ENCODE measurements around the gene CNTNAP2.

CNTNAP2 gene

GRCh38 chr7:146844405-146844804 is 727.8 kb downstream of the CNTNAP2 start:
- no CpG with 5 or more reads among the region's 2 CpGs for whole genome bisulfite sequencing (ENCODE audit: extremely low coverage, insufficient coverage, insufficient read length)
- H3K9ac ChIP-seq (ENCODE audit: low read length), result no peak overlapping the region
- no peak overlapping the region for H3K4me2 ChIP-seq (ENCODE audit: low read length)
- H2AK5ac ChIP-seq (ENCODE audit: low read length), result no peak overlapping the region
- no peak overlapping the region for H3K4me3 ChIP-seq (ENCODE audit: low read depth, low read length)
- H3K4ac ChIP-seq (ENCODE audit: low read depth, low read length), result no peak overlapping the region
- no peak overlapping the region for H2BK120ac ChIP-seq (ENCODE audit: insufficient read depth, low read length, poor library complexity)
- H3K9me3 ChIP-seq (ENCODE audit: insufficient read depth, low read depth, low read length), result no peaks in the 10 kb centered on the region
- no peaks in the 10 kb centered on the region for H3K36me3 ChIP-seq (ENCODE audit: control insufficient read depth in 1 of 2, insufficient read depth in 2 of 2, low read length in 2 of 2)
- no peaks in the 10 kb centered on the region for H3K79me2 ChIP-seq (ENCODE audit: control insufficient read depth, insufficient read depth, low read length, poor library complexity)
- H3K23ac ChIP-seq (ENCODE audit: low read length), result no peak overlapping the region
- no peak overlapping the region for H2BK12ac ChIP-seq (ENCODE audit: low read length)
- H2BK5ac ChIP-seq (ENCODE audit: low read depth, low read length, poor library complexity), result no peak overlapping the region
- H3K14ac ChIP-seq (ENCODE audit: low read length), result no peak overlapping the region
- no peak overlapping the region for H3K18ac ChIP-seq (ENCODE audit: low read length)
- no peak overlapping the region for H4K91ac ChIP-seq (ENCODE audit: low read depth, low read length)
- H3K4me1 ChIP-seq (ENCODE audit: control insufficient read depth in 1 of 2, insufficient read depth in 2 of 2, low read length in 2 of 2), result no peaks in the 10 kb centered on the region
- H3K27ac ChIP-seq (ENCODE audit: low read depth, low read length), result no peak overlapping the region
- no peak for DNase-seq
- no peaks in the 10 kb centered on the region for H3K27me3 ChIP-seq (ENCODE audit: insufficient read depth, low read length)
- no peaks in the 10 kb centered on the region for H3K79me1 ChIP-seq (ENCODE audit: low read length)
- H4K12ac ChIP-seq (ENCODE audit: low read depth, low read length), result no peak overlapping the region
- H4K8ac ChIP-seq (ENCODE audit: low read depth, low read length), result no peak overlapping the region
- no peak overlapping the region for H2AFZ ChIP-seq (ENCODE audit: insufficient read depth, low read length, poor library complexity)

GRCh38 chr7:146858690-146859089 is 742.1 kb downstream of the CNTNAP2 start:
- Histone ChIP-seq H3K14ac (ENCODE audit: low read length) (no peak overlapping the region), H3K36me3 (ENCODE audit: control insufficient read depth in 1 of 2, insufficient read depth in 2 of 2, low read length in 2 of 2) (no peaks in the 10 kb centered on the region), H3K79me2 (ENCODE audit: control insufficient read depth, insufficient read depth, low read length, poor library complexity) (no peaks in the 10 kb centered on the region), H3K4me1 (ENCODE audit: control insufficient read depth in 1 of 2, insufficient read depth in 2 of 2, low read length in 2 of 2) (no peaks in the 10 kb centered on the region), H2AK5ac (ENCODE audit: low read length) (no peak overlapping the region), H2BK120ac (ENCODE audit: insufficient read depth, low read length, poor library complexity) (no peak overlapping the region), H3K27me3 (ENCODE audit: insufficient read depth, low read length) (no peaks in the 10 kb centered on the region), H3K9me3 (ENCODE audit: insufficient read depth, low read depth, low read length) (no peaks in the 10 kb centered on the region), H2BK5ac (ENCODE audit: low read depth, low read length, poor library complexity) (no peak overlapping the region), H2BK12ac (ENCODE audit: low read length) (no peak overlapping the region), H4K8ac (ENCODE audit: low read depth, low read length) (no peak overlapping the region), H3K23ac (ENCODE audit: low read length) (no peak overlapping the region), H4K91ac (ENCODE audit: low read depth, low read length) (no peak overlapping the region), H3K4me2 (ENCODE audit: low read length) (no peak overlapping the region), H4K12ac (ENCODE audit: low read depth, low read length) (no peak overlapping the region), H3K18ac (ENCODE audit: low read length) (no peak overlapping the region), H3K4me3 (ENCODE audit: low read depth, low read length) (no peak overlapping the region), H3K79me1 (ENCODE audit: low read length) (no peaks in the 10 kb centered on the region), H2AFZ (ENCODE audit: insufficient read depth, low read length, poor library complexity) (no peak overlapping the region), H3K9ac (ENCODE audit: low read length) (no peak overlapping the region), H3K4ac (ENCODE audit: low read depth, low read length) (no peak overlapping the region), H3K27ac (ENCODE audit: low read depth, low read length) (no peak overlapping the region)
- no peak for DNase-seq

- Histone ChIP-seq H3K23ac (ENCODE audit: low read length) (no peak overlapping the region), H3K9me3 (ENCODE audit: insufficient read depth, low read depth, low read length) (no peaks in the 10 kb centered on the region), H4K8ac (ENCODE audit: low read depth, low read length) (no peak overlapping the region), H4K12ac (ENCODE audit: low read depth, low read length) (no peak overlapping the region), H3K4me1 (ENCODE audit: control insufficient read depth in 1 of 2, insufficient read depth in 2 of 2, low read length in 2 of 2) (no peaks in the 10 kb centered on the region), H4K91ac (ENCODE audit: low read depth, low read length) (no peak overlapping the region), H3K36me3 (ENCODE audit: control insufficient read depth in 1 of 2, insufficient read depth in 2 of 2, low read length in 2 of 2) (no peaks in the 10 kb centered on the region), H2AK5ac (ENCODE audit: low read length) (no peak overlapping the region), H3K79me1 (ENCODE audit: low read length) (no peaks in the 10 kb centered on the region), H3K9ac (ENCODE audit: low read length) (no peak overlapping the region), H3K4ac (ENCODE audit: low read depth, low read length) (no peak overlapping the region), H2BK120ac (ENCODE audit: insufficient read depth, low read length, poor library complexity) (no peak overlapping the region), H2BK12ac (ENCODE audit: low read length) (no peak overlapping the region), H3K27me3 (ENCODE audit: insufficient read depth, low read length) (no peaks in the 10 kb centered on the region), H2AFZ (ENCODE audit: insufficient read depth, low read length, poor library complexity) (no peak overlapping the region), H3K27ac (ENCODE audit: low read depth, low read length) (no peak overlapping the region), H3K18ac (ENCODE audit: low read length) (no peak overlapping the region), H3K4me3 (ENCODE audit: low read depth, low read length) (no peak overlapping the region), H3K4me2 (ENCODE audit: low read length) (no peak overlapping the region), H3K14ac (ENCODE audit: low read length) (no peak overlapping the region), H2BK5ac (ENCODE audit: low read depth, low read length, poor library complexity) (no peak overlapping the region), H3K79me2 (ENCODE audit: control insufficient read depth, insufficient read depth, low read length, poor library complexity) (no peaks in the 10 kb centered on the region)
- no CpG with 5 or more reads among the region's 4 CpGs for WGBS (ENCODE audit: extremely low coverage, insufficient coverage, insufficient read length)
- DNase-seq, result no peak
Measured at GRCh38 chr7:146861701-146862100, 745.1 kb downstream of the CNTNAP2 start.

- H3K14ac ChIP-seq (ENCODE audit: low read length), result no peak overlapping the region
- no peak overlapping the region for H3K18ac ChIP-seq (ENCODE audit: low read length)
- no peaks in the 10 kb centered on the region for H3K9me3 ChIP-seq (ENCODE audit: insufficient read depth, low read depth, low read length)
- H3K4me1 ChIP-seq (ENCODE audit: control insufficient read depth in 1 of 2, insufficient read depth in 2 of 2, low read length in 2 of 2), result no peaks in the 10 kb centered on the region
- no CpG with 5 or more reads among the region's 2 CpGs for WGBS (ENCODE audit: extremely low coverage, insufficient coverage, insufficient read length)
- no peaks in the 10 kb centered on the region for H3K79me1 ChIP-seq (ENCODE audit: low read length)
- no peak overlapping the region for H2AK5ac ChIP-seq (ENCODE audit: low read length)
- DNase-seq, result no peak
- no peak overlapping the region for H2BK120ac ChIP-seq (ENCODE audit: insufficient read depth, low read length, poor library complexity)
- H2AFZ ChIP-seq (ENCODE audit: insufficient read depth, low read length, poor library complexity), result no peak overlapping the region
- no peak overlapping the region for H4K8ac ChIP-seq (ENCODE audit: low read depth, low read length)
- no peak overlapping the region for H3K4me3 ChIP-seq (ENCODE audit: low read depth, low read length)
- no peak overlapping the region for H2BK12ac ChIP-seq (ENCODE audit: low read length)
- H3K9ac ChIP-seq (ENCODE audit: low read length), result no peak overlapping the region
- H3K4me2 ChIP-seq (ENCODE audit: low read length), result no peak overlapping the region
- H3K23ac ChIP-seq (ENCODE audit: low read length), result no peak overlapping the region
- no peak overlapping the region for H4K91ac ChIP-seq (ENCODE audit: low read depth, low read length)
- no peak overlapping the region for H3K27ac ChIP-seq (ENCODE audit: low read depth, low read length)
- H3K36me3 ChIP-seq (ENCODE audit: control insufficient read depth in 1 of 2, insufficient read depth in 2 of 2, low read length in 2 of 2), result no peaks in the 10 kb centered on the region
- H3K4ac ChIP-seq (ENCODE audit: low read depth, low read length), result no peak overlapping the region
- H3K79me2 ChIP-seq (ENCODE audit: control insufficient read depth, insufficient read depth, low read length, poor library complexity), result no peaks in the 10 kb centered on the region
- no peak overlapping the region for H4K12ac ChIP-seq (ENCODE audit: low read depth, low read length)
- no peak overlapping the region for H2BK5ac ChIP-seq (ENCODE audit: low read depth, low read length, poor library complexity)
- H3K27me3 ChIP-seq (ENCODE audit: insufficient read depth, low read length), result no peaks in the 10 kb centered on the region
Measured at GRCh38 chr7:146862415-146862814, 745.8 kb downstream of the CNTNAP2 start.
